Neural cell (in vitro differentiated cells): Measurements from ENCODE around the gene L3MBTL2. TPM values are rescaled to one million over a fixed set of nuclear protein-coding genes. Genes with fewer than 3 reads are reported as not detected.

ENCODE experiments used
- H2AFZ ChIP-seq: fragments of 200-600, 300-800 bp; sonication (generic), shearing (Covaris generic); 2 replicates; pipeline ENCODE4 v1.6.0; 2014; ENCODE audit warnings: low read depth, mild to moderate bottlenecking, antibody characterized with exemption, low read length, moderate library complexity
- H3F3A ChIP-seq: fragments of 200-600 bp; shearing (Covaris generic); 2 replicates; pipeline ENCODE4 v1.6.1; 2016; ENCODE audit warnings: mild to moderate bottlenecking, moderate library complexity, mixed read lengths, antibody characterized with exemption, low read length; ENCODE audit not compliant: insufficient read depth, poor library complexity, severe bottlenecking
- H3K27ac ChIP-seq: fragments of 200-600, 300-800 bp; sonication (generic), shearing (Covaris generic); 2 replicates; pipeline ENCODE4 v1.5.1; 2014; ENCODE audit warnings: mild to moderate bottlenecking, low read length, moderate library complexity
- H3K27me3 ChIP-seq: fragments of 300-800, 200-600 bp; sonication (generic), shearing (Covaris generic); 2 replicates; pipeline ENCODE4 v1.6.0; 2014; ENCODE audit warnings: mild to moderate bottlenecking, low read depth, low read length, moderate library complexity; ENCODE audit not compliant: insufficient read depth
- H3K36me3 ChIP-seq: fragments of 300-800, 200-600 bp; sonication (generic), shearing (Covaris generic); 2 replicates; pipeline ENCODE4 v1.5.1; 2014; ENCODE audit warnings: mild to moderate bottlenecking, antibody characterized with exemption, low read length, moderate library complexity; ENCODE audit not compliant: insufficient read depth
- H3K4me2 ChIP-seq: fragments of 300-800, 200-600 bp; sonication (generic), shearing (Covaris generic); 2 replicates; pipeline ENCODE4 v1.6.0; 2014; ENCODE audit warnings: mild to moderate bottlenecking, low read length
- H3K4me3 ChIP-seq: fragments of 300-800, 200-600 bp; sonication (generic), shearing (Covaris generic); 2 replicates; pipeline ENCODE4 v1.5.1; 2014; ENCODE audit warnings: mild to moderate bottlenecking, low read length, moderate library complexity
- H3K79me2 ChIP-seq: fragments of 200-600 bp; shearing (Covaris generic); replicated peaks from 2 replicates; pipeline ENCODE4 v1.6.0; 2014; ENCODE audit warnings: mild to moderate bottlenecking, low read length, moderate library complexity; ENCODE audit not compliant: insufficient read depth
- H3K9ac ChIP-seq: fragments of 300-800, 200-600 bp; sonication (generic), shearing (Covaris generic); 2 replicates; pipeline ENCODE4 v1.6.1; 2016; ENCODE audit warnings: mild to moderate bottlenecking, low read length, mixed read lengths
- H3K9me2 ChIP-seq: fragments of 200-600 bp; shearing (Covaris generic); 2 replicates; pipeline ENCODE4 v1.6.1; 2016; ENCODE audit warnings: mild to moderate bottlenecking, low read length, mixed read lengths; ENCODE audit not compliant: insufficient read depth
- H3K9me3 ChIP-seq: fragments of 200-600, 300-800 bp; sonication (generic), shearing (Covaris generic); 2 replicates; pipeline ENCODE4 v1.6.1; 2016; ENCODE audit warnings: mild to moderate bottlenecking, mixed run types, low read length, moderate library complexity, mixed read lengths
- H4K20me1 ChIP-seq: fragments of 200-600 bp; shearing (Covaris generic); 2 replicates; pipeline ENCODE4 v1.6.1; 2016; ENCODE audit warnings: mild to moderate bottlenecking, mixed run types; ENCODE audit not compliant: insufficient read depth
- CTCF ChIP-seq: fragments of 450-650 bp; IDR thresholded peaks from 2 replicates; pipeline ENCODE4 v1.5.1; 2014; ENCODE audit warnings: antibody characterized with exemption, mild to moderate bottlenecking, moderate library complexity; ENCODE audit not compliant: poor library complexity, severe bottlenecking
- EP300 ChIP-seq: fragments of 450-650 bp; conservative IDR thresholded peaks from 2 replicates; pipeline ENCODE4 v1.6.1; 2014; ENCODE audit warnings: antibody characterized with exemption, mild to moderate bottlenecking, moderate library complexity; ENCODE audit not compliant: poor library complexity, severe bottlenecking
- EZH2 ChIP-seq: fragments of 200-600, 300-800 bp; shearing (Covaris generic), sonication (generic); IDR thresholded peaks from 2 replicates; pipeline ENCODE4 v1.6.1; 2014; ENCODE audit warnings: antibody characterized with exemption, low read length, borderline replicate concordance, mild to moderate bottlenecking; ENCODE audit not compliant: insufficient read depth, poor library complexity, severe bottlenecking
- MXI1 ChIP-seq: fragments of 450-650 bp; conservative IDR thresholded peaks from 2 replicates; pipeline ENCODE4 v1.6.1; 2014; ENCODE audit warnings: antibody characterized with exemption, mild to moderate bottlenecking; ENCODE audit not compliant: poor library complexity, severe bottlenecking
- POLR2AphosphoS5 ChIP-seq: IDR thresholded peaks from 2 replicates; pipeline ENCODE4 v1.6.1; 2012
- RAD21 ChIP-seq: fragments of 450-650 bp; conservative IDR thresholded peaks from 2 replicates; pipeline ENCODE4 v1.6.1; 2014; ENCODE audit warnings: antibody characterized with exemption, mild to moderate bottlenecking, moderate library complexity
- SMC3 ChIP-seq: fragments of 450-650 bp; conservative IDR thresholded peaks from 2 replicates; pipeline ENCODE4 v1.6.1; 2014; ENCODE audit warnings: antibody characterized with exemption, mild to moderate bottlenecking, moderate library complexity; ENCODE audit not compliant: poor library complexity
- TAF1 ChIP-seq: IDR thresholded peaks from 2 replicates; pipeline ENCODE4 v1.6.1; 2012; ENCODE audit warnings: low read depth
- polyA plus RNA-seq: library from polyadenylated mRNA; depleted of rRNA; stranded (reverse); fragments of >200 nt; gene quantifications from 2 replicates; pipeline ENCODE4 v1.2.3, GENCODE V29; 2014
- TF ChIP-seq, protein P1 (sequence below): IDR thresholded peaks from 2 replicates; pipeline ENCODE4 v1.6.1; 2012; ENCODE audit warnings: borderline replicate concordance

L3MBTL2 gene
- polyA plus RNA-seq, 1 donor from 2014 or later: 32.5 TPM

DNA sequence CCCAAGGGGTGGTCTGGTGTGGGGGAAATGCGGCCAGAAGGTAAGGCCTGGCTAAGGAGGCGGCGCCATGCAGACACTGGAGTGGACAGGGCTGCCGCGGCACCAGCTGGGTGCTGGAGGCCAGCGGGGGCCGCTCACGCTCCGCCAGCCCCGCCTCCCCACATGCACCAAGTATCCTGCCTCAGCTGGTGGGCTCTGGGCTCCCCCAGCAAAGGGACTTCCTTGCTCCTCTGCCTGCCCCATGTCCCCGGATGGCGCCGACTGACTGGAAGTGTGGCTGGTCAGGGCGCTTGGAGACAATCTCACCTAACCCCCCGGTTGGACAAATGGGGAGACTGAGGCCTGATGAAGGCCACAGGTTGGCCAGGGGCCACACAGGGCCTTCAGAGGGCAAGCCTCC is 43.2 kb downstream of the L3MBTL2 start:
- H3K9ac ChIP-seq: no peak overlapping the region
- no peak overlapping the region for H3K27ac ChIP-seq
- no peaks in the 10 kb centered on the region for H3K36me3 ChIP-seq

DNA sequence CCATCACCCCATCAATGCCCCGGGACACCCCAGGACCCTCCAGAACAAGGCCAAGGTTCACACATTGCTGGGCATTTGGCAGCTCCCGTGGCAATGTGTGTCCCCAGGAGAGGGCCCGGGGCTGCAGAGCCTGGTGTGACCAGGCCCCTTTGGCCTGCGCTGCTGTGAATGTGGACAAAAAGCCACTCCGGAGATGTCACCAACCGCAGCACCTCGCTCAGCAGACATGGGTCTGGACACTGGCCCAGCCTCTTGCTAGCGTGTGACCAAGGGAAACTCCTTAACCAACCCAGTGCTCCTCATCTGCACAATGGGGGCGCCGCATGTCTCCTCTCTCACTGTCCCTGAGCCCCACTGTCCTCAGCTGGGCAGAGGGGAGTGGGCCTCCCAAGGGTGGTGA is 43.6 kb downstream of the L3MBTL2 start:
- no peaks in the 10 kb centered on the region for H3K79me2 ChIP-seq
- no peaks in the 10 kb centered on the region for H3K9me3 ChIP-seq
- no peak overlapping the region for H3K27ac ChIP-seq
- TF ChIP-seq MXI1 (no peak), TAF1 (no peak), SMC3 (no peak), POLR2AphosphoS5 (no peak), EP300 (no peak), CTCF (no peak), EZH2 (no peak), RAD21 (no peak)
- TF ChIP-seq, protein P1, sequence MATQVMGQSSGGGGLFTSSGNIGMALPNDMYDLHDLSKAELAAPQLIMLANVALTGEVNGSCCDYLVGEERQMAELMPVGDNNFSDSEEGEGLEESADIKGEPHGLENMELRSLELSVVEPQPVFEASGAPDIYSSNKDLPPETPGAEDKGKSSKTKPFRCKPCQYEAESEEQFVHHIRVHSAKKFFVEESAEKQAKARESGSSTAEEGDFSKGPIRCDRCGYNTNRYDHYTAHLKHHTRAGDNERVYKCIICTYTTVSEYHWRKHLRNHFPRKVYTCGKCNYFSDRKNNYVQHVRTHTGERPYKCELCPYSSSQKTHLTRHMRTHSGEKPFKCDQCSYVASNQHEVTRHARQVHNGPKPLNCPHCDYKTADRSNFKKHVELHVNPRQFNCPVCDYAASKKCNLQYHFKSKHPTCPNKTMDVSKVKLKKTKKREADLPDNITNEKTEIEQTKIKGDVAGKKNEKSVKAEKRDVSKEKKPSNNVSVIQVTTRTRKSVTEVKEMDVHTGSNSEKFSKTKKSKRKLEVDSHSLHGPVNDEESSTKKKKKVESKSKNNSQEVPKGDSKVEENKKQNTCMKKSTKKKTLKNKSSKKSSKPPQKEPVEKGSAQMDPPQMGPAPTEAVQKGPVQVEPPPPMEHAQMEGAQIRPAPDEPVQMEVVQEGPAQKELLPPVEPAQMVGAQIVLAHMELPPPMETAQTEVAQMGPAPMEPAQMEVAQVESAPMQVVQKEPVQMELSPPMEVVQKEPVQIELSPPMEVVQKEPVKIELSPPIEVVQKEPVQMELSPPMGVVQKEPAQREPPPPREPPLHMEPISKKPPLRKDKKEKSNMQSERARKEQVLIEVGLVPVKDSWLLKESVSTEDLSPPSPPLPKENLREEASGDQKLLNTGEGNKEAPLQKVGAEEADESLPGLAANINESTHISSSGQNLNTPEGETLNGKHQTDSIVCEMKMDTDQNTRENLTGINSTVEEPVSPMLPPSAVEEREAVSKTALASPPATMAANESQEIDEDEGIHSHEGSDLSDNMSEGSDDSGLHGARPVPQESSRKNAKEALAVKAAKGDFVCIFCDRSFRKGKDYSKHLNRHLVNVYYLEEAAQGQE: no peak
- no peaks in the 10 kb centered on the region for H3K27me3 ChIP-seq
- H3K9ac ChIP-seq: no peak overlapping the region
- H3K36me3 ChIP-seq: no peaks in the 10 kb centered on the region
- no peaks in the 10 kb centered on the region for H4K20me1 ChIP-seq
- H2AFZ ChIP-seq: no peak overlapping the region
- no peaks in the 10 kb centered on the region for H3F3A ChIP-seq
- H3K4me2 ChIP-seq: no peak overlapping the region
- no peaks in the 10 kb centered on the region for H3K9me2 ChIP-seq
- H3K4me3 ChIP-seq: no peak overlapping the region

More for the DNA sequence above, 43.2 kb downstream of the L3MBTL2 start:
- Histone ChIP-seq H4K20me1 (no peaks in the 10 kb centered on the region), H2AFZ (no peak overlapping the region), H3K9me2 (no peaks in the 10 kb centered on the region), H3K27me3 (no peaks in the 10 kb centered on the region), H3F3A (no peaks in the 10 kb centered on the region), H3K4me3 (no peak overlapping the region), H3K9me3 (no peaks in the 10 kb centered on the region), H3K79me2 (no peaks in the 10 kb centered on the region), H3K4me2 (no peak overlapping the region)
- TF ChIP-seq CTCF: no peak
- no peak for TF ChIP-seq TAF1
- no peak for TF ChIP-seq EZH2
- TF ChIP-seq RAD21: no peak
- TF ChIP-seq POLR2AphosphoS5: no peak
- TF ChIP-seq SMC3: no peak
- TF ChIP-seq, protein P1: no peak
- no peak for TF ChIP-seq EP300
- no peak for TF ChIP-seq MXI1
